ENCODE data around the gene XRN1. TPM values are rescaled to one million over a fixed set of nuclear protein-coding genes. Genes with fewer than 3 reads are reported as not detected.
A peak's percentile ranks its signal among the peaks of the same experiment; 100 is the strongest.
"Not testable (repeated sequence)": the region's sequence is repeated elsewhere in the genome, so short reads cannot be mapped to it uniquely, and the experiment has no call there.

XRN1 gene
- total RNA-seq, 6 experiments from 2014 or later, result 26.1 to 36.1 (median 31.3) TPM

DNA sequence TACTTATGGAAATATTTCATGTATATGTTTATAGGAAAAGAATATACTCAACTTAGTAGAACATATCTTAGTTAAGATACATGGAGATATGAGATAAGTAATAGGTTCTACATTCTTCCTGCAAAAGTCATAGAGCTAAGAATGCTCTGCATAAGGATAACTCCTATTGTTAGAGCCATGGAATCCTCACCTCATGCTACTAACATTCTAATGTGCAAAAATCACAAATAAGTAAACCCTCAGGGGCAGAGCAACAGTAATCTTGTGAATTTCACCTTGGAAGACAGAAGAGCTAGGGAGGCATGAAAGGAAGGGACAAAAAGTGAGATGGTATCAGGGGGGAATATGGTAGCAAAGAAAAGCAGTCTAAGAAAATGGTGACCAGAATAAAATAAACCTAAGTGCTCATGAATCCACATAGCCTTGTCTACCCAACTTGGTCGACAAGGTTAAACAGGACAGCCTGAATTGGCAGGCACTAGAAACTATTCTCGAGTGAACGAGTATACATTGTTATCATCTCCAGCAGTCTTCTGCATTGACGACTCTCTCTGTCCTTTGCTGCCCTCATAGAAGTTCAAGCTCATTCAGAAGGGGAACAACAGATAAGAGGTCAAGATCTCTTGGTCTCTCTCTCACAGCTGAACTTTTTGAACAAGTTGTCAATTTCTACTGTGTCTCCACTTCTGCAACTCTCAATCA, 52.8 kb downstream of the XRN1 start:
- no peak overlapping the region for H3K4me3 Mint-ChIP-seq
- TF ChIP-seq, protein P1, sequence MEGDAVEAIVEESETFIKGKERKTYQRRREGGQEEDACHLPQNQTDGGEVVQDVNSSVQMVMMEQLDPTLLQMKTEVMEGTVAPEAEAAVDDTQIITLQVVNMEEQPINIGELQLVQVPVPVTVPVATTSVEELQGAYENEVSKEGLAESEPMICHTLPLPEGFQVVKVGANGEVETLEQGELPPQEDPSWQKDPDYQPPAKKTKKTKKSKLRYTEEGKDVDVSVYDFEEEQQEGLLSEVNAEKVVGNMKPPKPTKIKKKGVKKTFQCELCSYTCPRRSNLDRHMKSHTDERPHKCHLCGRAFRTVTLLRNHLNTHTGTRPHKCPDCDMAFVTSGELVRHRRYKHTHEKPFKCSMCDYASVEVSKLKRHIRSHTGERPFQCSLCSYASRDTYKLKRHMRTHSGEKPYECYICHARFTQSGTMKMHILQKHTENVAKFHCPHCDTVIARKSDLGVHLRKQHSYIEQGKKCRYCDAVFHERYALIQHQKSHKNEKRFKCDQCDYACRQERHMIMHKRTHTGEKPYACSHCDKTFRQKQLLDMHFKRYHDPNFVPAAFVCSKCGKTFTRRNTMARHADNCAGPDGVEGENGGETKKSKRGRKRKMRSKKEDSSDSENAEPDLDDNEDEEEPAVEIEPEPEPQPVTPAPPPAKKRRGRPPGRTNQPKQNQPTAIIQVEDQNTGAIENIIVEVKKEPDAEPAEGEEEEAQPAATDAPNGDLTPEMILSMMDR (IDR thresholded peaks at IDR 0.05), result no peak
- H3K9me3 Mint-ChIP-seq, result no peaks in the 10 kb centered on the region
- H3K4me1 Mint-ChIP-seq (ENCODE audit: low read depth), result no peaks in the 10 kb centered on the region
- no peak overlapping the region for H3K27ac Mint-ChIP-seq
- H3K36me3 Mint-ChIP-seq (ENCODE audit: low read depth), result peaks cover 28% of the 10 kb centered on the region
- peak; percentile 13 for DNase-seq
- H3K27me3 Mint-ChIP-seq (ENCODE audit: insufficient read depth), result no peaks in the 10 kb centered on the region

DNA sequence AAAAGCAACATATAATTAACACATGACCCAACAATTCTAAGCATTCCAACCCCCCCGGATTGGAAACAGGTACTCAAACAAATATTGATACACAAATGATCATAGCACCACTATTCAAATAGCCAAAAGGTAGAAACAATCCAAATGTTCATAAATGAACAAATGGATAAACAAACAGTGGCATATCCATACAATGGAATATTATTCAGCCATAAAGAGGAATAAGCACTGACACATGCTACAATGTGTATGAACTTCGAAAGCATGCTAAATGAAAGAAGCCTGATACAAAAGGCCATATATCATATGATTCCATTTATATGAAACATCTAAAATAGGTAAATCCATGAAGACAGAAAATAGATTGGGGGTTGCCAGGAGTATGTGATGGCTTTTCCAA, 62.8 kb downstream of the XRN1 start:
- no peak for DNase-seq
- no peaks in the 10 kb centered on the region; the same call in 1 of the 2 replicates for H3K27me3 Mint-ChIP-seq (ENCODE audit: insufficient read depth)
- H3K4me1 Mint-ChIP-seq (ENCODE audit: low read depth), result no peaks in the 10 kb centered on the region
- no peak overlapping the region for H3K27ac Mint-ChIP-seq
- no peak overlapping the region for H3K4me3 Mint-ChIP-seq
- TF ChIP-seq, protein P1 (IDR thresholded peaks at IDR 0.05), result no peak
- no peaks in the 10 kb centered on the region for H3K9me3 Mint-ChIP-seq
- peaks cover 45% of the 10 kb centered on the region for H3K36me3 Mint-ChIP-seq (ENCODE audit: low read depth)

DNA sequence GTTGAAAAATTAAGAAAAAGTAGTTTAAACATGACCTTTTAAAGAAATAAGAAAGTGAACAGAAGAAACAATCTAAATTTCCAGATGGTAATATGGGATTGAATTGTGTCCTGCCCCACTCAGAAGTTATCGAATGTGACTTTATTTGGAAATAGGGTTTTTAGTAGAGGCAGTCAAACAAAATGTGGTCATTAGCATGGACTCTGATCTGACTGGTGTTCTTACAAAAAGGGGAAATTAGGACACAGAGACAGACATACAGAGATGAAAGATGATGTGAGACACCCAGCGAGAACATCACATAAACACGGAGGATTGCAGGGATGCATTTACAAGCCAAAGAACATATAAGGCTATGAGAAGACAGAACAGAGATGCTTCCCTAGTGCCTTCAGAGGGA, 73.2 kb downstream of the XRN1 start:
- Mint-ChIP-seq H3K9me3 (no peaks in the 10 kb centered on the region), H3K4me3 (no peak overlapping the region), H3K27me3 (ENCODE audit: insufficient read depth) (no peaks in the 10 kb centered on the region), H3K36me3 (ENCODE audit: low read depth) (0 out of 2 replicates have a peak, but pooled peaks cover 6% of the 10 kb centered on the region), H3K27ac (no peak overlapping the region), H3K4me1 (ENCODE audit: low read depth) (no peaks in the 10 kb centered on the region)
- DNase-seq, result no peak
- TF ChIP-seq, protein P1 (IDR thresholded peaks at IDR 0.05), result no peak

DNA sequence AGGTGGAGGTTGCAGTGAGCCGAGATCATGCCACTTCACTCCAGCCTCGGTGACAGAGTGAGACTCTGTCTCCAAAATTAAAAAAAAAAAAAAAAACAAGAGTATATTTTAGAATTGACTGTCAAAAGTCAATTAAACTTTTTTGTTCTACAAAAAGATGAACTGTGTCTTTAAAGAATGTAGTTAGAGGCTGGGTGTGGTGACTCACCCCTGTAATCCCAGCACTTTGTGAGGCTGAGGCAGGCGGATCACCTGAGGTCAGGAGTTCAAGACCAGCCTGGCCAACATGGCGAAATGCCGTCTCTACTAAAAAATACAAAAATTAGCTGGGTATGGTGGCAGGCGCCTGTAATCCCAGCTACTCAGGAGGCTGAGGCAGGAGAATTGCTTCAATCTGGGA, 78.3 kb downstream of the XRN1 start:
- H3K4me1 Mint-ChIP-seq (ENCODE audit: low read depth); H3K36me3 Mint-ChIP-seq (ENCODE audit: low read depth); H3K4me3 Mint-ChIP-seq; H3K27me3 Mint-ChIP-seq (ENCODE audit: insufficient read depth); H3K9me3 Mint-ChIP-seq; H3K27ac Mint-ChIP-seq: not testable (repeated sequence)
- DNase-seq, result peak; percentile 4

DNA sequence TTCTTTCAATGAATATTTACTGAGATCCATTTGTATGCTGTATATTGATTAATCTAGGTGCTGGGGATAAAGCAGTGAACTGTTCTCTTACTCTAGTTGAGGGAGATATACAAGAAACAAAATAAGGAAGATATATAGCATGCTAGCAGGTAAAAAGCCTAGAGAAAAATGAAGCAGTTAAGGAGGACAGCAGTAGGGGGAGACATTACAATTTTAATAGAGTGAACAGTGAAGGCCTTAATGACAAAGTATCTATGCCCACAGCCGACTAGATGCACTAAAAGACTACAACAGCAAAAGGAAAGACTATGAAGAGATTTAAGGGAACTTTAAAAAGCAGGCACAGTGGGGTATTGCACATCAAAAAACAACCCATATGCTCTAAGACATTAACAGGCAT, 81.4 kb downstream of the XRN1 start:
- H3K9me3 Mint-ChIP-seq, result no peaks in the 10 kb centered on the region
- H3K36me3 Mint-ChIP-seq (ENCODE audit: low read depth), result no peaks in the 10 kb centered on the region
- no peak overlapping the region for H3K27ac Mint-ChIP-seq
- DNase-seq, result peak; percentile 6
- H3K4me1 Mint-ChIP-seq (ENCODE audit: low read depth), result peaks cover 6% of the 10 kb centered on the region; the same call in 1 of the 2 replicates
- TF ChIP-seq, protein P1 (IDR thresholded peaks at IDR 0.05), result peak; percentile 49; the same call in 1 of the 2 replicates
- H3K4me3 Mint-ChIP-seq, result no peak overlapping the region
- H3K27me3 Mint-ChIP-seq (ENCODE audit: insufficient read depth), result no peaks in the 10 kb centered on the region

DNA sequence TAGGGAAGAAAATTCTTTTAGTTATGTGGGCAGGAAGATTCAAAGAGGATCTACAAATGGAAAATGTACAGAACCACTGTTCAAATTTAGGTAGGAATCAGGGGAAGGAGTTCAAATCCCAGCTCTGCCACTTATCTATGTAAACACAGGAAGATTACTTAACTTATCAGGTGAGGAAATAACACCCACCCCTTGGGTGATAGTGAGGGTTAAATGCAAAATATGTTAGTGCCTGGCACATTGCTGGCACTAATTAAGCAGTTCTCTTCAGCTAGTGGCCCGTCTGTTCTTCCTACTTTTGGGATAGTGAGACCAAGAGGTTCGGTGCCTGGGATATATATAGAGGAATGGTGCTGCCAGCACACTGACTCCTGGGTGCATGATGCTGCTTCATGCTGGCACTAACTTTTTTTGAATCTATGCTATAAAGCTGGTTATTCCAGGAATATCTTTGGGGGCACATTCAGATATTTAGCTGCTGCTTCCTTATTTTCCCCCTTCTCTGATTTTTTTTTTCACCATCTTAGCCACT, 83.8 kb downstream of the XRN1 start:
- Mint-ChIP-seq H3K4me3 (no peak overlapping the region), H3K27ac (no peak overlapping the region), H3K9me3 (no peaks in the 10 kb centered on the region), H3K4me1 (ENCODE audit: low read depth) (peaks cover 6% of the 10 kb centered on the region; the same call in 1 of the 2 replicates), H3K27me3 (ENCODE audit: insufficient read depth) (no peaks in the 10 kb centered on the region), H3K36me3 (ENCODE audit: low read depth) (no peaks in the 10 kb centered on the region)
- TF ChIP-seq, protein P1 (IDR thresholded peaks at IDR 0.05), result no peak
- DNase-seq, result no peak

DNA sequence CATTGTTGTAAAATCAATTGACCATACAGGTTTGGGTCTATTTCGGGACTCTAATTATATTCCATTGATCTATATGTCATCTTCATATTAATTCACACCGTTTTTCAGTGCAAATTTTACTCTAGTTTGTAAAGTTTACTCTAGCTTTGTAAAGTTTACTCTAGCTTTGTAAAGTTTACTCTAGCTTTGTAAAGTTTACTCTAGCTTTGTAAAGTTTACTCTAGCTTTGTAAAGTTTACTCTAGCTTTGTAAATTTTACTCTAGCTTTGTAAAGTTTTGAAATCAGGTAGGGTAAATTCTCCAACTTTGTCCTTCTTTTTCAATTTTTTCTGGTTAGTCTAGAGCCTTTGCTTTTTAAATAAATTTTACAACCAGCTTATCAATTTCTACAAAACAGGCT, 84.4 kb downstream of the XRN1 start:
- DNase-seq; H3K9me3 Mint-ChIP-seq; H3K27ac Mint-ChIP-seq; H3K4me3 Mint-ChIP-seq; H3K27me3 Mint-ChIP-seq (ENCODE audit: insufficient read depth); H3K4me1 Mint-ChIP-seq (ENCODE audit: low read depth); H3K36me3 Mint-ChIP-seq (ENCODE audit: low read depth): not testable (repeated sequence)
